HUES64 (cell line): Measurements from ENCODE around the gene HOXD10.

Experiments
- H3K27ac ChIP-seq: 2 replicates; pipeline ENCODE4 v1.7.0; 2013; ENCODE audit warnings: low read depth, low read length, inconsistent platforms
- H3K27me3 ChIP-seq: 2 replicates; pipeline ENCODE4 v1.6.1; 2013; ENCODE audit warnings: mild to moderate bottlenecking, low read length; ENCODE audit not compliant: insufficient read depth
- H3K36me3 ChIP-seq: 2 replicates; pipeline ENCODE4 v1.6.1; 2013; ENCODE audit warnings: mild to moderate bottlenecking, low read length; ENCODE audit not compliant: insufficient read depth
- H3K4me1 ChIP-seq: 2 replicates; pipeline ENCODE4 v1.6.1; 2013; ENCODE audit warnings: mild to moderate bottlenecking, low read length, moderate library complexity; ENCODE audit not compliant: insufficient read depth
- H3K4me3 ChIP-seq: 2 replicates; pipeline ENCODE4 v1.5.1; 2013; ENCODE audit warnings: mild to moderate bottlenecking, low read length, moderate library complexity
- H3K9ac ChIP-seq: 2 replicates; pipeline ENCODE4 v1.6.1; 2013; ENCODE audit warnings: mild to moderate bottlenecking, low read depth, low read length
- H3K9me3 ChIP-seq: 2 replicates; pipeline ENCODE4 v1.6.1; 2013; ENCODE audit warnings: low read depth, low read length; ENCODE audit not compliant: insufficient read depth
- WGBS: fragments of 150-250, 120-280 bp; methylation state at CpG from one replicate; pipeline ENCODE4 v1.1.7; 2013; ENCODE audit warnings: missing lambda C conversion rate; 5-methylcytosine and 5-hydroxymethylcytosine counted together

The HOXD10 gene

GRCh38 chr2:176121190-176122051, 4.8 kb downstream of the HOXD10 start:
- no peaks in the 10 kb centered on the region for H3K36me3 ChIP-seq
- no peaks in the 10 kb centered on the region; the same call in 1 of the 2 replicates for H3K4me1 ChIP-seq
- H3K9ac ChIP-seq, result no peak overlapping the region
- peaks cover 100% of the 10 kb centered on the region for H3K27me3 ChIP-seq
- 5% methylated on average over 53 of the region's 53 CpGs for WGBS
- H3K9me3 ChIP-seq, result peaks cover 7% of the 10 kb centered on the region; the same call in 1 of the 2 replicates
- H3K27ac ChIP-seq, result no peak overlapping the region
- no peak overlapping the region for H3K4me3 ChIP-seq

GRCh38 chr2:176122052-176122682, 5.6 kb downstream of the HOXD10 start:
- H3K27me3 ChIP-seq, result peaks cover 100% of the 10 kb centered on the region
- under 1% methylated on average over 44 of the region's 47 CpGs for WGBS
- H3K4me1 ChIP-seq, result no peaks in the 10 kb centered on the region; the same call in 1 of the 2 replicates
- no peaks in the 10 kb centered on the region for H3K36me3 ChIP-seq
- no peak overlapping the region for H3K27ac ChIP-seq
- H3K9ac ChIP-seq, result no peak overlapping the region
- H3K4me3 ChIP-seq, result peak overlapping the region; percentile 36
- peaks cover under 1% of the 10 kb centered on the region; the same call in 1 of the 2 replicates for H3K9me3 ChIP-seq

DNA sequence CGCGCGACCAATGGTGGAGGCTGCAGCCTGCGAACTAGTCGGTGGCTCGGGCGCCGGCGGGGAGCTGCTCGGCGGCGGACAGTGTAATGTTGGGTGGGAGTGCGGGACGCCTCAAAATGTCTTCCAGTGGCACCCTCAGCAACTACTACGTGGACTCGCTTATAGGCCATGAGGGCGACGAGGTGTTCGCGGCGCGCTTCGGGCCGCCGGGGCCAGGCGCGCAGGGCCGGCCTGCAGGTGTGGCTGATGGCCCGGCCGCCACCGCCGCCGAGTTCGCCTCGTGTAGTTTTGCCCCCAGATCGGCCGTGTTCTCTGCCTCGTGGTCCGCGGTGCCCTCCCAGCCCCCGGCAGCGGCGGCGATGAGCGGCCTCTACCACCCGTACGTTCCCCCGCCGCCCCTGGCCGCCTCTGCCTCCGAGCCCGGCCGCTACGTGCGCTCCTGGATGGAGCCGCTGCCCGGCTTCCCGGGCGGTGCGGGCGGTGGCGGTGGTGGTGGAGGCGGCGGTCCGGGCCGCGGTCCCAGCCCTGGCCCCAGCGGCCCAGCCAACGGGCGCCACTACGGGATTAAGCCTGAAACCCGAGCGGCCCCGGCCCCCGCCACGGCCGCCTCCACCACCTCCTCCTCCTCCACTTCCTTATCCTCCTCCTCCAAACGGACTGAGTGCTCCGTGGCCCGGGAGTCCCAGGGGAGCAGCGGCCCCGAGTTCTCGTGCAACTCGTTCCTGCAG, 6.3 kb downstream of the HOXD10 start, which contains the start of gene HOXD9:
TSS of gene HOXD9 (plus strand) at position 37 of the 728 bp plus-strand sequence. CDS start at position 87, 50 bp downstream.
- H3K4me1 ChIP-seq, result no peaks in the 10 kb centered on the region; the same call in 1 of the 2 replicates
- no peaks in the 10 kb centered on the region for H3K9me3 ChIP-seq
- H3K9ac ChIP-seq, result no peak within 1 kb of the TSS
- H3K36me3 ChIP-seq, result no peaks in the 10 kb centered on the region
- H3K4me3 ChIP-seq, result peak within 1 kb of the TSS; percentile 36
- no peak within 1 kb of the TSS for H3K27ac ChIP-seq
- peaks cover 100% of the 10 kb centered on the region for H3K27me3 ChIP-seq
- WGBS, result 1% methylated on average over 84 of the region's 84 CpGs

DNA sequence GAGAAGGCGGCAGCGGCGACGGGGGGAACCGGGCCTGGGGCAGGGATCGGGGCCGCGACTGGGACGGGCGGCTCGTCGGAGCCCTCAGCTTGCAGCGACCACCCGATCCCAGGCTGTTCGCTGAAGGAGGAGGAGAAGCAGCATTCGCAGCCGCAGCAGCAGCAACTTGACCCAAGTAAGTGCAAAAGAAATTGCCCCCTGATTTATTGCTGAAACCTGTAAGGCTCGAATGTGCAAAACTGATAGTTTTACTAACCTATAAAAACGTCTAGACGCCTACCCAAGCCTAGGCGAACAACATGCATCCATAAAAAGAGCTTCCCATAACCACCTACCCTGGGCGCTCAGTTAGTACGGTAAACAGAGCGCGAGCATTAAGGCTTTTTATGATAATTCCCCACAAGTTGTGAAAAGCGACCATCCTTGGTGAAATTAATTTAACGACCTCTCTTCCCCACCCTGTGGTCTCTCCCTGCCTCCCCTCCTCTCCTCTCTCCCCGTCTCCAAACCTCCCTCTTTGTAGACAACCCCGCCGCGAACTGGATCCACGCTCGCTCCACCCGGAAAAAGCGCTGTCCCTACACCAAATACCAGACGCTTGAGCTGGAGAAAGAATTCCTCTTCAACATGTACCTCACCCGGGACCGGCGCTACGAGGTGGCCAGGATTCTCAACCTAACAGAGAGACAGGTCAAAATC, 7.0 kb downstream of the HOXD10 start:
- no peak overlapping the region for H3K4me3 ChIP-seq
- H3K9ac ChIP-seq, result no peak overlapping the region
- no peaks in the 10 kb centered on the region for H3K36me3 ChIP-seq
- no peak overlapping the region for H3K27ac ChIP-seq
- peaks cover 100% of the 10 kb centered on the region for H3K27me3 ChIP-seq
- peaks cover 7% of the 10 kb centered on the region; the same call in 1 of the 2 replicates for H3K4me1 ChIP-seq
- no peaks in the 10 kb centered on the region for H3K9me3 ChIP-seq
- 3% methylated on average over 40 of the region's 40 CpGs for WGBS

- H3K4me3 ChIP-seq, result no peak overlapping the region
- 16% methylated on average over 30 of the region's 34 CpGs for WGBS
- H3K9me3 ChIP-seq, result no peaks in the 10 kb centered on the region
- peaks cover 12% of the 10 kb centered on the region; the same call in 1 of the 2 replicates for H3K4me1 ChIP-seq
- no peak overlapping the region for H3K27ac ChIP-seq
- H3K9ac ChIP-seq, result no peak overlapping the region
- H3K27me3 ChIP-seq, result peaks cover 100% of the 10 kb centered on the region
- H3K36me3 ChIP-seq, result no peaks in the 10 kb centered on the region
These were observed 7.8 kb downstream of the HOXD10 start for GRCh38 chr2:176124110-176124946.

DNA sequence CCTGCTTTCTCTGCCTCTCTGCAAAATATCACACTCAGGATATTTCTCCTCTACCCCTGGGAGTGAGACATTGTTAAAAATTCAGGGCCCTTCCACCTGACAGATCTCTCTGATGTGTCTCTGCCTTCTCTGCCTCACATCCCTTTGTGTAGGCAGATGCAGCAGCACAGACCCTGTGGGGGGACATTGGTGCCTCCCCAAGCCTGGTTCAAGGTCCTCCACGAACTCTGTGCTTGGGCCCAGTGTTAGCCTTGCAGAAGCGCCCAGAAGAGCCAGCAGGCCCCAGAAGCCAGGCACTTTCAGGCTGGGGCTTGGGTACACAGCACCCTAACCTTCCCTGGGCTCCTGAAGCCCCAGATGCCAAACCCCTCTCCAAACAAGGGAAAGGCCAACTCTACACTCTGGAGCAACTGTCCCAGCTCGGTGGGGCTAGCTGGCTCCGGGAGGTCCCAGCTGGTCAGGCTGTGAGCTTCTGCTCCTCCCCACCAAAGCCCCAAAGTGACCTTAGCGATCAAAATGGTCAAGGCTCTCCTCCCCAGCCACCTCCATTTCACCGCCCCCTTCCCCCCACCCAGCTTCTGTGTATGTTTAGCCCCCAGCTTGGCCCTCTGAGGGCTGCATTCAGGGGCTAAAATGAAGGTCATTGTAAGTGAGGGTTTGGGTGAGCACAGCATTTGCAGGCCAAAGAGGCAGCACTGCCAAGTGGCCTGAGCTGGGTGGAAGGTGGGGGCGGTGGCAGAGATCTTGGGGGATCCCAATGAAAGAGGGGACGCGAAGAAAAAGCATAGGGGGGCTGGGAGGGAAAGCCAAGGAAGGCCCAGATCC, 8.6 kb downstream of the HOXD10 start:
- Histone ChIP-seq H3K9ac (no peak overlapping the region), H3K27me3 (peaks cover 100% of the 10 kb centered on the region), H3K36me3 (no peaks in the 10 kb centered on the region), H3K27ac (no peak overlapping the region), H3K4me1 (peaks cover 12% of the 10 kb centered on the region; the same call in 1 of the 2 replicates), H3K9me3 (no peaks in the 10 kb centered on the region), H3K4me3 (no peak overlapping the region)
- WGBS, result 32% methylated on average over 9 of the region's 9 CpGs

DNA sequence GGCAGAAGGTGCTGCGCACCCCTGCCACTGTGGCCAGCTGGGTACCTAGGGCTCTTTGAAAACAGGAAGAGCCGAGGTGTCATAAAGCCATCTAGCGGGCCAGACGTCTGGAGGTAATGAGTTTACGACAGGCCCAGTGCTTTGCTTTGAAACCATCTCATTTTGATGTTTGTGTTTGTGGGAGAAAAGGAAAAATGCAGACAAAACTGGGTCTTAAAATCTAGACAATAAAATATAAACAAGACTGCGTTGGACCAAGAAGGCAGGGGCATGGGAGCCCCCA, 9.1 kb downstream of the HOXD10 start:
- 18% methylated on average over 6 of the region's 6 CpGs for WGBS
- Histone ChIP-seq H3K9me3 (no peaks in the 10 kb centered on the region), H3K27ac (no peak overlapping the region), H3K4me1 (peaks cover 12% of the 10 kb centered on the region; the same call in 1 of the 2 replicates), H3K27me3 (peaks cover 100% of the 10 kb centered on the region), H3K9ac (no peak overlapping the region), H3K4me3 (no peak overlapping the region), H3K36me3 (no peaks in the 10 kb centered on the region)

GRCh38 chr2:176126929-176127773, 10.6 kb downstream of the HOXD10 start:
- H3K27me3 ChIP-seq, result peaks cover 100% of the 10 kb centered on the region
- H3K9me3 ChIP-seq, result no peaks in the 10 kb centered on the region
- no peaks in the 10 kb centered on the region for H3K36me3 ChIP-seq
- no peak overlapping the region for H3K27ac ChIP-seq
- no peak overlapping the region for H3K9ac ChIP-seq
- H3K4me3 ChIP-seq, result no peak overlapping the region
- WGBS, result 9% methylated on average over 6 of the region's 13 CpGs
- peaks cover 12% of the 10 kb centered on the region; the same call in 1 of the 2 replicates for H3K4me1 ChIP-seq

- Histone ChIP-seq H3K4me1 (peaks cover 16% of the 10 kb centered on the region; the same call in 1 of the 2 replicates), H3K9me3 (no peaks in the 10 kb centered on the region), H3K4me3 (no peak overlapping the region), H3K36me3 (no peaks in the 10 kb centered on the region), H3K27ac (no peak overlapping the region), H3K9ac (no peak overlapping the region), H3K27me3 (peaks cover 100% of the 10 kb centered on the region)
- 34% methylated on average over 3 of the region's 4 CpGs for WGBS
These were observed 11.1 kb downstream of the HOXD10 start for GRCh38 chr2:176127774-176128072.
